Brain pericyte (primary cell): ENCODE data around the gene PRR5L.
"Not testable (repeated sequence)": the region's sequence is repeated elsewhere in the genome, so short reads cannot be mapped to it uniquely, and the experiment has no call there.

Experiments used
- DNase-seq: peaks from one replicate; pipeline ENCODE4 v3.0.0-alpha.2; 2012; ENCODE audit warnings: low read depth, low spot score

PRR5L gene

GRCh38 chr11:36498721-36499120 is 202.6 kb downstream of the PRR5L start:
- DNase-seq: no peak

- no peak for DNase-seq
These were observed 203.2 kb downstream of the PRR5L start for GRCh38 chr11:36499315-36499714.

- peak; percentile 37 for DNase-seq
These were observed 204.2 kb downstream of the PRR5L start for GRCh38 chr11:36500315-36500721.

- no peak for DNase-seq
These were observed 205.1 kb downstream of the PRR5L start for GRCh38 chr11:36501236-36501635.

GRCh38 chr11:36507824-36508489 is 211.9 kb downstream of the PRR5L start:
- DNase-seq: no peak

GRCh38 chr11:36508743-36509142 is 212.7 kb downstream of the PRR5L start:
- DNase-seq: no peak

GRCh38 chr11:36509201-36509639 is 213.1 kb downstream of the PRR5L start:
- DNase-seq: no peak

GRCh38 chr11:36509694-36510593 is 213.9 kb downstream of the PRR5L start, which contains the start of gene TRAF6:
TRAF6 (minus strand) TSS chr11:36510272; CDS start chr11:36501515, 8,757 bp downstream.
- DNase-seq: peak; percentile 51

GRCh38 chr11:36510594-36510942 is 214.5 kb downstream of the PRR5L start:
- DNase-seq: no peak

- DNase-seq: not testable (repeated sequence)
These were observed 215.0 kb downstream of the PRR5L start for GRCh38 chr11:36511062-36511461.

- DNase-seq: no peak
These were observed 215.9 kb downstream of the PRR5L start for GRCh38 chr11:36512016-36512415.

- no peak for DNase-seq
These were observed 217.9 kb downstream of the PRR5L start for GRCh38 chr11:36513965-36514364.
